Activated B cell treated with CpG ODN at 0.5 μM for 24 hours (primary cell): ENCODE data around the gene SNX17. TPM values are rescaled to one million over a fixed set of nuclear protein-coding genes. Genes with fewer than 3 reads are reported as not detected.

Source experiments
- ATAC-seq: fragments of 200-7000 bp; cut with Tn5 transposase; one replicate; pipeline ENCODE4 v1.10.0; 2021; ENCODE audit warnings: low read depth, mild to moderate bottlenecking, moderate library complexity
- CTCF ChIA-PET: fragments of 350-600 bp; sonication (Branson Sonifier 250); formaldehyde crosslinking; loops from one replicate; lab custom pipeline; 2021; ENCODE audit warnings: antibody characterized with exemption; lab: Charles Lee
- POLR2A ChIA-PET: fragments of 350-600 bp; sonication (Branson Sonifier 250); formaldehyde crosslinking; loops from one replicate; lab custom pipeline; 2021; ENCODE audit warnings: antibody characterized with exemption; lab: Charles Lee
- DNase-seq: peaks from one replicate; pipeline ENCODE4 v3.0.0; 2022
- H3K27ac Mint-ChIP-seq: one replicate; pipeline ENCODE4 v1.8.0; 2020; ENCODE audit warnings: mixed read lengths
- H3K27me3 Mint-ChIP-seq: one replicate; pipeline ENCODE4 v1.8.0; 2021; ENCODE audit warnings: mixed read lengths
- H3K36me3 Mint-ChIP-seq: one replicate; pipeline ENCODE4 v1.8.0; 2021; ENCODE audit warnings: low read depth, mixed read lengths
- H3K4me1 Mint-ChIP-seq: one replicate; pipeline ENCODE4 v1.8.0; 2021; ENCODE audit warnings: mixed read lengths
- H3K4me3 Mint-ChIP-seq: one replicate; pipeline ENCODE4 v1.8.0; 2020; ENCODE audit warnings: mild to moderate bottlenecking, mixed read lengths
- H3K9me3 Mint-ChIP-seq: one replicate; pipeline ENCODE4 v1.8.0; 2020; ENCODE audit warnings: mixed read lengths
- intact Hi-C: fragments of 100-400 bp; cut with micrococcal nuclease; formaldehyde crosslinking; loops from one replicate; pipeline ENCODE4 v1.15.1; 2024
- total RNA-seq: library from RNA; stranded (reverse); gene quantifications from 2 replicates; pipeline ENCODE4 v1.2.3, GENCODE V29; 2022
- TF ChIP-seq, protein P1 (sequence below): fragments of 200-600 bp; IDR thresholded peaks from one replicate; pipeline ENCODE4 v1.8.0; 2022; ENCODE audit warnings: antibody characterized with exemption, mild to moderate bottlenecking

SNX17 gene
- total RNA-seq, 1 donor from 2014 or later: 128 TPM

DNA sequence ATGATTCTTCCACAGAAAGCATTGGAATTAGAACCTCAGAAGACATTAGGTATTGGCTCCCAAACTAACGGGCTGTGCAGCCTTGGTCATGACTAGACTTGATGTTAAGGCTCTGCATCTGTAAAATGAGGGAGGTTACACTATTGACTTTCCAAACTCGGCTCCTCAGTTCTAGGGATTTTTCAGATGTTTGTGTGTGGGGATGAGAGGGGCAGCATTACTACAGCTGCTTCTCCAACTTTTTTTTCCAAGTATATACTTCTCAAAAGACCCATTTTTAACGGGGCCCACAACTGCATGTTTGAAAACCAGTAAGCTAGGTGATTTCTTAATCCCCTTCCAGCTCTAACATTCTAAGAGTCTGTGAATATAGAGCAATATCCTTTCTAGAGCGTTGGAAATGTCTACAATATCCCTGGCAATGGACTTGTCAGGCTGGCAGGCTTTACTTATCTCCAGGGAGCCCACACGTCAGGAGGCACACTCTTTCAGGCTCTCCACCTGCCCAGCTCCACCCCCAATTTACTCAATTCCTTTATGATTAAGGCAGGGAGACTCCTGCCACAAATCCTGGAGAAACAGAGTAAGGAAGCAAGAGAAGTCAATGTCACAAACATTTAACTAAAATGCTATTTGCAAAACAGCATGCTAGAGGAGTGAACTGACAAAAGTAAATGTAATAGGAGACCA is 46.7 kb upstream of the SNX17 start:
- H3K9me3 Mint-ChIP-seq: no peaks in the 10 kb centered on the region
- ChIA-PET POLR2A (interaction anchor here (1.0 to 2.7 kb wide), 8 partner anchors 33 to 305 kb away, joined by 3 to 26 read pairs (median 8); partner anchors contain the start of genes ATRAID, CCDC121, EIF2B4 and GPN1), CTCF (no interaction called here)
- H3K4me1 Mint-ChIP-seq: peaks cover 25% of the 10 kb centered on the region
- TF ChIP-seq, protein P1, sequence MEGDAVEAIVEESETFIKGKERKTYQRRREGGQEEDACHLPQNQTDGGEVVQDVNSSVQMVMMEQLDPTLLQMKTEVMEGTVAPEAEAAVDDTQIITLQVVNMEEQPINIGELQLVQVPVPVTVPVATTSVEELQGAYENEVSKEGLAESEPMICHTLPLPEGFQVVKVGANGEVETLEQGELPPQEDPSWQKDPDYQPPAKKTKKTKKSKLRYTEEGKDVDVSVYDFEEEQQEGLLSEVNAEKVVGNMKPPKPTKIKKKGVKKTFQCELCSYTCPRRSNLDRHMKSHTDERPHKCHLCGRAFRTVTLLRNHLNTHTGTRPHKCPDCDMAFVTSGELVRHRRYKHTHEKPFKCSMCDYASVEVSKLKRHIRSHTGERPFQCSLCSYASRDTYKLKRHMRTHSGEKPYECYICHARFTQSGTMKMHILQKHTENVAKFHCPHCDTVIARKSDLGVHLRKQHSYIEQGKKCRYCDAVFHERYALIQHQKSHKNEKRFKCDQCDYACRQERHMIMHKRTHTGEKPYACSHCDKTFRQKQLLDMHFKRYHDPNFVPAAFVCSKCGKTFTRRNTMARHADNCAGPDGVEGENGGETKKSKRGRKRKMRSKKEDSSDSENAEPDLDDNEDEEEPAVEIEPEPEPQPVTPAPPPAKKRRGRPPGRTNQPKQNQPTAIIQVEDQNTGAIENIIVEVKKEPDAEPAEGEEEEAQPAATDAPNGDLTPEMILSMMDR: no peak
- DNase-seq: no peak
- H3K36me3 Mint-ChIP-seq: peaks cover 40% of the 10 kb centered on the region
- H3K4me3 Mint-ChIP-seq: peak overlapping the region; percentile 99
- peak overlapping the region; percentile 96 for H3K27ac Mint-ChIP-seq
- no peak for ATAC-seq
- intact Hi-C loops: loop anchor here (1.0 to 2.0 kb wide), 10 partner anchors 21 to 305 kb away; partner anchors contain the start of genes ATRAID, CCDC121, EIF2B4 and GPN1
- no peaks in the 10 kb centered on the region for H3K27me3 Mint-ChIP-seq

- ChIA-PET POLR2A (interaction anchor here (1.4 to 1.5 kb wide), 2 partner anchors 32 to 113 kb away, joined by 3 to 7 read pairs; partner anchors contain the start of genes ATRAID, GTF3C2 and SLC5A6), CTCF (no interaction called here)
- ATAC-seq: no peak
- DNase-seq: no peak
- peaks cover 25% of the 10 kb centered on the region for H3K4me1 Mint-ChIP-seq
- TF ChIP-seq, protein P1: no peak
- no peaks in the 10 kb centered on the region for H3K27me3 Mint-ChIP-seq
- no peaks in the 10 kb centered on the region for H3K9me3 Mint-ChIP-seq
- H3K27ac Mint-ChIP-seq: no peak overlapping the region
- H3K36me3 Mint-ChIP-seq: peaks cover 49% of the 10 kb centered on the region
- H3K4me3 Mint-ChIP-seq: no peak overlapping the region
- intact Hi-C loops: no loop called here
Observed at GRCh38 chr2:27324720-27325119, 45.7 kb upstream of the SNX17 start.

GRCh38 chr2:27335311-27335710 is 35.1 kb upstream of the SNX17 start:
- ChIA-PET CTCF (no interaction called here), POLR2A (no interaction called here)
- no peaks in the 10 kb centered on the region for H3K4me1 Mint-ChIP-seq
- TF ChIP-seq, protein P1: no peak
- no peaks in the 10 kb centered on the region for H3K27me3 Mint-ChIP-seq
- ATAC-seq: no peak
- H3K9me3 Mint-ChIP-seq: no peaks in the 10 kb centered on the region
- intact Hi-C loops: no loop called here
- no peak overlapping the region for H3K4me3 Mint-ChIP-seq
- DNase-seq: no peak
- no peak overlapping the region for H3K27ac Mint-ChIP-seq
- H3K36me3 Mint-ChIP-seq: peaks cover 75% of the 10 kb centered on the region

- POLR2A ChIA-PET: interaction anchor here (1.2 kb wide), 1 partner anchor 13 kb away, joined by 3 read pairs; the partner anchor contains the start of gene MPV17
- no peak for DNase-seq
- Mint-ChIP-seq H3K36me3 (peaks cover 76% of the 10 kb centered on the region), H3K9me3 (no peaks in the 10 kb centered on the region), H3K27ac (no peak overlapping the region), H3K27me3 (no peaks in the 10 kb centered on the region), H3K4me3 (no peak overlapping the region), H3K4me1 (no peaks in the 10 kb centered on the region)
- CTCF ChIA-PET: no interaction called here
- intact Hi-C loops: no loop called here
- ATAC-seq: no peak
- TF ChIP-seq, protein P1: no peak
Observed at GRCh38 chr2:27336173-27336572, 34.2 kb upstream of the SNX17 start.

GRCh38 chr2:27347641-27348040 is 22.8 kb upstream of the SNX17 start:
- no peak overlapping the region for H3K4me3 Mint-ChIP-seq
- DNase-seq (no peak), ATAC-seq (no peak)
- TF ChIP-seq, protein P1: no peak
- H3K4me1 Mint-ChIP-seq: peaks cover 35% of the 10 kb centered on the region
- CTCF ChIA-PET: no interaction called here
- no peaks in the 10 kb centered on the region for H3K9me3 Mint-ChIP-seq
- intact Hi-C loops: no loop called here
- POLR2A ChIA-PET: no interaction called here
- H3K27me3 Mint-ChIP-seq: no peaks in the 10 kb centered on the region
- H3K27ac Mint-ChIP-seq: no peak overlapping the region
- peaks cover 35% of the 10 kb centered on the region for H3K36me3 Mint-ChIP-seq
